RPMI7951 (cell line): ENCODE measurements around the gene HSPD1. TPM values are rescaled to one million over a fixed set of nuclear protein-coding genes. Genes with fewer than 3 reads are reported as not detected.

Experiments used
- total RNA-seq: library from RNA; depleted of rRNA; stranded (reverse); fragments of >200 nt; shearing (Covaris generic); gene quantifications from 2 replicates; pipeline ENCODE4 v1.2.3, GENCODE V29; 2014; rRNA removed

HSPD1 gene
- total RNA-seq, 1 experiment from 2014 or later, result 315 TPM

Other genes starting within 250 kb of the HSPD1 start
- gene ANKRD44, start 189.1 kb downstream of the HSPD1 start, total RNA-seq, result 10.8 and 11.3 TPM in 2 replicates
- 236 and 294 TPM in 2 replicates for gene SF3B1, start 64.8 kb downstream of the HSPD1 start, total RNA-seq
- gene COQ10B, start 46.3 kb downstream of the HSPD1 start, total RNA-seq, result 45.1 and 46.9 TPM in 2 replicates
- 516 and 553 TPM in 2 replicates for gene HSPE1, start 539 bp upstream of the HSPD1 start, total RNA-seq
- 80.6 and 103 TPM in 2 replicates for gene MOB4, start 16.2 kb upstream of the HSPD1 start, total RNA-seq
- 1.7 and 2.0 TPM in 2 replicates for gene RFTN2, start 175.7 kb upstream of the HSPD1 start, total RNA-seq
- 4.1 and 4.6 TPM in 2 replicates for gene MARS2, start 205.5 kb upstream of the HSPD1 start, total RNA-seq